H1 (cell line): ENCODE results near the gene ABHD11. TPM values are rescaled to one million over a fixed set of nuclear protein-coding genes. Genes with fewer than 3 reads are reported as not detected.

Experiments
- CTCF ChIA-PET: fragments of 300-600 bp; sonication (Branson Sonifier 250); formaldehyde crosslinking; loops from one replicate; lab custom pipeline; 2021; ENCODE audit not compliant: partially characterized antibody; lab: Charles Lee
- POLR2A ChIA-PET: fragments of 300-600 bp; sonication (Branson Sonifier 250); formaldehyde crosslinking; loops from one replicate; lab custom pipeline; 2021; ENCODE audit warnings: inconsistent platforms; ENCODE audit not compliant: partially characterized antibody; lab: Charles Lee
- DNase-seq, 2 experiments: peaks; one replicate each; pipeline versions ENCODE4 v3.0.0 to v3.0.0-alpha.2; 2010 to 2022; ENCODE audit warnings: low spot score in 2 of 2, low read depth in 1 of 2, mixed read lengths in 1 of 2
- FAIRE-seq: peaks from 2 replicates; lab custom pipeline; 2011; peaks lifted over from hg19 to GRCh38; lab: Jason Lieb, UNC
- H2AFZ ChIP-seq: 2 replicates; pipeline ENCODE4 v1.8.1; 2012; ENCODE audit warnings: low read length, inconsistent platforms
- H2AK5ac ChIP-seq: 2 replicates; pipeline ENCODE4 v1.6.1; 2013; ENCODE audit warnings: low read depth, low read length
- H2BK120ac ChIP-seq: replicated peaks from 2 replicates; pipeline ENCODE3; 2013; ENCODE audit warnings: low read depth, low read length, inconsistent platforms
- H2BK12ac ChIP-seq: 2 replicates; pipeline ENCODE4 v1.6.1; 2013; ENCODE audit warnings: low read depth, low read length
- H2BK15ac ChIP-seq: 2 replicates; pipeline ENCODE4 v1.6.1; 2013; ENCODE audit warnings: low read length
- H2BK20ac ChIP-seq: 2 replicates; pipeline ENCODE4 v1.6.1; 2013; ENCODE audit warnings: low read length
- H2BK5ac ChIP-seq: 2 replicates; pipeline ENCODE4 v1.6.1; 2013; ENCODE audit warnings: low read depth, low read length
- H3K14ac ChIP-seq: 2 replicates; pipeline ENCODE4 v1.6.1; 2013; ENCODE audit warnings: inconsistent platforms; ENCODE audit not compliant: insufficient read length
- H3K18ac ChIP-seq: 2 replicates; pipeline ENCODE4 v1.6.1; 2013; ENCODE audit warnings: low read length; ENCODE audit errors: extremely low read depth
- H3K23ac ChIP-seq: 2 replicates; pipeline ENCODE4 v1.6.1; 2013; ENCODE audit warnings: inconsistent platforms; ENCODE audit not compliant: insufficient read length
- H3K23me2 ChIP-seq: 2 replicates; pipeline ENCODE4 v1.6.1; 2013; ENCODE audit warnings: low read depth, low read length
- H3K27ac ChIP-seq: 2 replicates; pipeline ENCODE4 v1.6.1; 2011; ENCODE audit warnings: low read depth, low read length, inconsistent platforms
- H3K27me3 ChIP-seq, 4 experiments: replicated peaks in 1 of 4; 1 replicate in 1 of 4; 2 replicates in 3 of 4; pipeline versions ENCODE4 v1.6.1 to v1.8.1; 2011 to 2013; ENCODE audit warnings: low read length in 3 of 4, mild to moderate bottlenecking in 3 of 4, inconsistent platforms in 2 of 4, mixed read lengths in 2 of 4, moderate library complexity in 1 of 4; ENCODE audit not compliant: control insufficient read depth in 3 of 4, insufficient read depth in 3 of 4; ENCODE audit errors: extremely low read depth in 1 of 4
- H3K36me3 ChIP-seq, 4 experiments: 2 replicates each; pipeline versions ENCODE4 v1.6.1 to v1.8.1; 2011 to 2013; ENCODE audit warnings: mild to moderate bottlenecking in 4 of 4, low read length in 3 of 4, moderate library complexity in 2 of 4, control low read depth in 1 of 4, inconsistent platforms in 1 of 4; ENCODE audit not compliant: insufficient read depth in 4 of 4, control insufficient read depth in 2 of 4
- H3K4ac ChIP-seq: replicated peaks from 2 replicates; pipeline ENCODE3; 2013; ENCODE audit warnings: low read length, low read depth, mixed read lengths, inconsistent platforms; ENCODE audit not compliant: insufficient read length
- H3K4me1 ChIP-seq, 4 experiments: replicated peaks in 1 of 4; 1 replicate in 1 of 4; 2 replicates in 3 of 4; pipeline versions ENCODE4 v1.6.1 to v1.8.1; 2011 to 2013; ENCODE audit warnings: low read length in 3 of 4, inconsistent platforms in 2 of 4, mixed read lengths in 1 of 4; ENCODE audit not compliant: insufficient read depth in 4 of 4, control insufficient read depth in 3 of 4
- H3K4me2 ChIP-seq, 2 experiments: 2 replicates each; pipeline versions ENCODE4 v1.6.1 to v1.8.1; 2011 to 2013; ENCODE audit warnings: low read depth in 2 of 2, low read length in 2 of 2, control low read depth in 1 of 2, inconsistent platforms in 1 of 2, mild to moderate bottlenecking in 1 of 2; ENCODE audit not compliant: insufficient read depth in 1 of 2
- H3K4me3 ChIP-seq, 4 experiments: fragments of 200-600, 300-600 bp in 1 of 4; sonication (generic), shearing (Covaris generic), sonication (Bioruptor Twin) in 1 of 4; 2 replicates each; pipeline versions ENCODE4 v1.5.1 to v1.8.1; 2011 to 2016; ENCODE audit warnings: low read length in 4 of 4, low read depth in 3 of 4, control low read depth in 2 of 4, inconsistent platforms in 2 of 4, mild to moderate bottlenecking in 2 of 4, mixed read lengths in 1 of 4, moderate library complexity in 1 of 4; ENCODE audit not compliant: insufficient read depth in 2 of 4; ENCODE audit errors: extremely low read depth in 1 of 4
- H3K56ac ChIP-seq: replicated peaks from 2 replicates; pipeline ENCODE3; 2013; ENCODE audit warnings: low read depth, mild to moderate bottlenecking, mixed read lengths, low read length, inconsistent platforms; ENCODE audit not compliant: insufficient read length
- H3K79me1 ChIP-seq: 2 replicates; pipeline ENCODE4 v1.6.1; 2013; ENCODE audit warnings: low read depth, low read length, control low read depth
- H3K79me2 ChIP-seq, 2 experiments: 2 replicates each; pipeline versions ENCODE4 v1.6.1 to v1.8.1; 2012 to 2013; ENCODE audit warnings: low read length in 2 of 2, mild to moderate bottlenecking in 2 of 2, inconsistent platforms in 1 of 2; ENCODE audit not compliant: insufficient read depth in 2 of 2, control insufficient read depth in 1 of 2
- H3K9ac ChIP-seq, 4 experiments: replicated peaks in 1 of 4; 1 replicate in 1 of 4; 2 replicates in 3 of 4; pipeline versions ENCODE4 v1.6.1 to v1.8.1; 2011 to 2013; ENCODE audit warnings: low read depth in 3 of 4, low read length in 3 of 4, control low read depth in 2 of 4, mild to moderate bottlenecking in 2 of 4, moderate library complexity in 2 of 4, inconsistent platforms in 1 of 4; ENCODE audit errors: extremely low read depth in 1 of 4
- H3K9me3 ChIP-seq, 2 experiments: 2 replicates each; pipeline versions ENCODE4 v1.6.1 to v1.8.1; 2012 to 2013; ENCODE audit warnings: mild to moderate bottlenecking in 2 of 2, moderate library complexity in 2 of 2, control low read depth in 1 of 2, inconsistent platforms in 1 of 2, low read depth in 1 of 2, low read length in 1 of 2, mixed read lengths in 1 of 2; ENCODE audit not compliant: insufficient read depth in 2 of 2
- H4K20me1 ChIP-seq, 2 experiments: replicated peaks in 1 of 2; 2 replicates each; pipeline versions ENCODE3 to v1.8.1; 2011 to 2013; ENCODE audit warnings: inconsistent platforms in 2 of 2, low read length in 2 of 2, mild to moderate bottlenecking in 1 of 2; ENCODE audit not compliant: insufficient read depth in 2 of 2, control insufficient read depth in 1 of 2
- H4K5ac ChIP-seq: 2 replicates; pipeline ENCODE4 v1.6.1; 2013; ENCODE audit warnings: low read length, low read depth, mixed read lengths, inconsistent platforms; ENCODE audit not compliant: insufficient read length
- H4K8ac ChIP-seq: 2 replicates; pipeline ENCODE4 v1.8.0; 2013; ENCODE audit warnings: mild to moderate bottlenecking, moderate library complexity, low read length, inconsistent platforms; ENCODE audit not compliant: insufficient read depth; ENCODE audit errors: extremely low read depth
- H4K91ac ChIP-seq: replicated peaks from 2 replicates; pipeline ENCODE3; 2013; ENCODE audit warnings: low read length, mixed read lengths, inconsistent platforms; ENCODE audit not compliant: insufficient read length
- ATF3 ChIP-seq: IDR thresholded peaks from 2 replicates; pipeline ENCODE4 v1.6.1; 2011; ENCODE audit warnings: low read depth, mild to moderate bottlenecking, low read length; ENCODE audit not compliant: insufficient read depth
- BRCA1 ChIP-seq: IDR thresholded peaks from 2 replicates; pipeline ENCODE4 v1.6.1; 2012; ENCODE audit warnings: low read depth, low read length, improper control_type of control experiment
- CBX5 ChIP-seq: fragments of 300-800, 300-1000 bp; sonication (generic); IDR thresholded peaks from 2 replicates; pipeline ENCODE4 v1.7.1; 2016; ENCODE audit warnings: antibody characterized with exemption, low read length, low read depth
- CBX8 ChIP-seq: fragments of 300-800, 300-1000 bp; sonication (generic); IDR thresholded peaks from 2 replicates; pipeline ENCODE4 v1.7.1; 2016; ENCODE audit warnings: low read depth, low read length, borderline replicate concordance
- CTCF ChIP-seq, 3 experiments: IDR thresholded peaks; 1 replicate in 2 of 3; 2 replicates in 1 of 3; pipeline versions ENCODE4 v1.5.1 to v1.6.1; 2011; ENCODE audit warnings: low read length in 3 of 3, mild to moderate bottlenecking in 3 of 3, inconsistent platforms in 2 of 3, low read depth in 1 of 3, moderate library complexity in 1 of 3; ENCODE audit not compliant: insufficient read depth in 1 of 3; ENCODE audit errors: control extremely low read depth in 1 of 3
- RNF2 ChIP-seq: fragments of 200-900, 300-1000 bp; sonication (generic); IDR thresholded peaks from 2 replicates; pipeline ENCODE4 v1.7.1; 2016; ENCODE audit warnings: borderline replicate concordance, low read depth, mild to moderate bottlenecking, antibody characterized with exemption, low read length; ENCODE audit not compliant: poor library complexity, severe bottlenecking; ENCODE audit errors: missing control alignments
- SRF ChIP-seq: IDR thresholded peaks from 2 replicates; pipeline ENCODE4 v1.6.1; 2011; ENCODE audit warnings: mild to moderate bottlenecking, low read depth, low read length, moderate library complexity
- USF2 ChIP-seq: IDR thresholded peaks from 2 replicates; pipeline ENCODE4 v1.6.1; 2011; ENCODE audit warnings: low read length, improper control_type of control experiment
- WGBS, 2 experiments: shearing (Covaris generic) in 1 of 2; methylation state at CpG; one replicate each; pipeline versions ENCODE4 v1.1.6 to v1.1.7; 2013 to 2015; ENCODE audit warnings: low lambda C conversion rate in 2 of 2, mixed read lengths in 2 of 2, inconsistent platforms in 1 of 2, low coverage in 1 of 2, missing lambda C conversion rate in 1 of 2; ENCODE audit not compliant: insufficient replicate concordance in 2 of 2, insufficient coverage in 1 of 2, insufficient read length in 1 of 2; ENCODE audit errors: extremely low coverage in 1 of 2, missing lambda C conversion rate in 1 of 2; 5-methylcytosine and 5-hydroxymethylcytosine counted together
- polyA plus RNA-seq, 7 experiments: library from polyadenylated mRNA; depleted of rRNA in 3 of 7; stranded (reverse) in 5 of 7; unstranded in 2 of 7; fragments of >200 nt in 5 of 7; fragments of 200-250 nt in 2 of 7; gene quantifications; 1 replicate in 5 of 7; 2 replicates in 1 of 7; 4 replicates in 1 of 7; pipeline versions ENCODE4 v1.2.1 to v1.2.3, GENCODE V29; 2011 to 2013; ENCODE audit warnings: missing spikeins in 2 of 7, mixed read lengths in 2 of 7
- total RNA-seq: library from RNA; stranded (reverse); fragmentation: NEBNext Ultra II Directional; extraction: Animal tissue kit (Norgen Biotek cat#: 25700); gene quantifications from 2 replicates; pipeline ENCODE4 v1.2.1, GENCODE V29; 2021

ABHD11 gene
- total and polyA plus RNA-seq, 2 of the 8 experiments (the other 6 are each of a cell fraction or from before 2014, with no cell fraction given): 19.8 to 42.2 TPM

GRCh38 chr7:73718438-73718881 is 20.1 kb downstream of the ABHD11 start:
- FAIRE-seq (no peak), DNase-seq (no peak)
- ChIA-PET POLR2A (interaction anchor here (1.1 kb wide), 1 partner anchor 33 kb away, joined by 3 read pairs; no protein-coding TSS in a partner anchor), CTCF (interaction anchor here (7.4 kb wide), 1 partner anchor 111 kb away, joined by 57 read pairs; no protein-coding TSS in a partner anchor)
- Histone ChIP-seq H3K79me1 (peaks cover 8% of the 10 kb centered on the region), H2AK5ac (no peak overlapping the region), H2BK5ac (no peak overlapping the region), H2BK15ac (no peak overlapping the region), H2BK20ac (no peak overlapping the region), H3K18ac (no peak overlapping the region), H3K36me3 (no peaks in the 10 kb centered on the region), H3K56ac (no peak overlapping the region), H4K20me1 (peaks cover 10 to 11% of the 10 kb centered on the region in 2 experiments), H2BK120ac (no peak overlapping the region), H2BK12ac (no peak overlapping the region), H3K23me2 (peaks cover 3% of the 10 kb centered on the region; the same call in 1 of the 2 replicates), H3K79me2 (no peaks in the 10 kb centered on the region), H3K23ac (no peak overlapping the region), H3K9me3 (no peaks in the 10 kb centered on the region), H4K5ac (no peak overlapping the region), H4K8ac (no peak overlapping the region; the same call in 1 of the 2 replicates), H3K9ac (no peak overlapping the region), H3K4me1 (no peaks in the 10 kb centered on the region; a peak in 3 of 7 replicates), H4K91ac (no peak overlapping the region), H3K4ac (no peak overlapping the region), H3K4me2 (peak overlapping the region; percentile 68 to 91), H3K14ac (no peak overlapping the region), H2AFZ (no peak overlapping the region), H3K27me3 (peaks cover 0 to 18% (median 13%) of the 10 kb centered on the region in 4 experiments; a peak in 5 of 7 replicates), H3K4me3 (peak overlapping the region; percentile 73 to 92 (median 86)), H3K27ac (no peak overlapping the region)
- WGBS, 2 experiments: 60% methylated on average over 7 of the region's 9 CpGs; no CpG with 5 or more reads in 1 of the 2 experiments
- TF ChIP-seq ATF3 (no peak), RNF2 (no peak), CBX5 (no peak), BRCA1 (no peak), SRF (no peak), CTCF (IDR thresholded peaks at IDR 0.05; ENCODE audit: control extremely low read depth in 1 of 3, insufficient read depth in 1 of 3, low read depth in 1 of 3, low read length in 3 of 3) (no peak), CBX8 (no peak), USF2 (no peak)
